GM19043 (cell line): ENCODE measurements around the gene PI3.
"Not testable (repeated sequence)": the region's sequence is repeated elsewhere in the genome, so short reads cannot be mapped to it uniquely, and the experiment has no call there.

Experiments used
- ATAC-seq: cut with Tn5 transposase; IDR thresholded peaks from one replicate; pipeline ENCODE4 v1.9.1; 2021; ENCODE audit warnings: low read depth; ENCODE audit not compliant: unreplicated experiment

Gene PI3, protein sequence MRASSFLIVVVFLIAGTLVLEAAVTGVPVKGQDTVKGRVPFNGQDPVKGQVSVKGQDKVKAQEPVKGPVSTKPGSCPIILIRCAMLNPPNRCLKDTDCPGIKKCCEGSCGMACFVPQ

DNA sequence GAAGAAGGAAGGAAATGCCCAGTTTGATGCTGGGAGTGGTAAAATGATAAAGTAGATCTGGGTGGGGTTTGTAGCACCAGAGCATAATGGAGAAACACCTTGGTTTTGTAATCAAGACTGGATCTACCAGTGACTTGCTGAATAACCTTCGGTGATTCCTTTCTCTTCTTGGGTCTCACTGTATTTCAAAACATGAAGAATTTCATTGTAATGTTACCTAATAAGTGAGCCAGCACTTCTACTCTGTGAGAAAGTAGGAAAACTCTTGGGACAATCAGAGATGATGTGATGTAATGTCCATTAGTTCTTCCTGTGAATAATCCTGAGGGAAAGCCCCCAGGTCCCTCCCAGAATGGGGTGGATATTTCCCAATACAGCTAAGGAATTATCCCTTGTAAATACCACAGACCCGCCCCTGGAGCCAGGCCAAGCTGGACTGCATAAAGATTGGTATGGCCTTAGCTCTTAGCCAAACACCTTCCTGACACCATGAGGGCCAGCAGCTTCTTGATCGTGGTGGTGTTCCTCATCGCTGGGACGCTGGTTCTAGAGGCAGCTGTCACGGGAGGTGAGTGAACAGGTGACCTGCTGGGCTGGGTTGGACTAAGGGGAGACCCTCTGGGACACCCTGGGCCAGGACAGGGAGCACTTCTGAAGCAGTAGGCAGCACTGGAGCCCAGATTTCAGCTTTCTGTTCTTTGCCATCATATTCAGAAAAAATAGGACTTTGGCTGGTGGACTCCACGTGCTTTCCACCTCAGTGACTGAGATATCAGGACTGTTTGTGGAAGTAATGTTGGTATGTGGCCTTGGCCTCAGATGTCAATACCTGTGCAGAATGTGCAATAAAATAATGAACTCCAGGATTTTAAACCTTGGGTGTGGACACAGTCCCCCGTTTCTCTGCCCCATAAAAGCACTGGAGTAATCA is at the start of gene PI3:
TSS of gene PI3 (plus strand) at position 469 of the 931 bp plus-strand sequence. CDS start at position 490, 21 bp downstream.
- no peak for ATAC-seq

DNA sequence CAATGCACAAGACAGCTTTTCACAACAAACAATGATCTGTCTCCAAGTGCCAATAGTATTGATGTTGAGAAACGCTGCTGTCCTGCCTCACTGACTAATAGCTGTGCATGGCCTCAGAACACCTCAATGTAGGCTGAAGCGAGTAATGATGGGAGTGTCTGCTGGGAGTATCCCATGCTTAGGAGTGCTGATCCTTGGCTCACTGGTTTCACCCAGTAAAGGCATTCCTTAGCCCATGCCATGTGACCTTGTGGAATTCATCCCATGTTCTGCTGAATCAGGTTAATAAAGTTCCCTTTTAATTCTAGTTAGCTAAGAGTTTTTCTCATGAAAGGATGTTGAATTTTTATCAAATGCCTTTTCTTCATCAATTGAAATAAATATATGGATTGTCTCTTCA is 46.6 kb upstream of the PI3 start:
- no peak for ATAC-seq

DNA sequence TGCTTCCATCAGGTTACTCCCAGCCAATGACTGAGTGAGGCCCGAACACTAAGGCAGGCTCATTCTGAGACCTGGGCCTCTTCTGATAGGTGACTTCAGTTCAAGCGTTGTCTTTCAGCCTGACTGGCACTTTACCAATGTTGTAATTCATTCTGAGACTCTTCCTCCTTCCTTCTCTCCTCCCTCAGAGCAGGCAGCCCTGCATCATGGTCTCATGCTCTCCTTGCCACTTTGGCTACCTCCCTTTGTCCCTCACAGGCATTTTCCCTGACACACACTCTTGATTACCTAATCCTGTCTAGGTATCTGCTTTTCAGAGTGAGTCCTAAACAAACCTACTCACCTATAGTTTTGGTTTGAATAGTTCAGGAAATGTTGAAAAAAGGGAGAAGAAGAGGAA is 37.8 kb upstream of the PI3 start:
- ATAC-seq: no peak

DNA sequence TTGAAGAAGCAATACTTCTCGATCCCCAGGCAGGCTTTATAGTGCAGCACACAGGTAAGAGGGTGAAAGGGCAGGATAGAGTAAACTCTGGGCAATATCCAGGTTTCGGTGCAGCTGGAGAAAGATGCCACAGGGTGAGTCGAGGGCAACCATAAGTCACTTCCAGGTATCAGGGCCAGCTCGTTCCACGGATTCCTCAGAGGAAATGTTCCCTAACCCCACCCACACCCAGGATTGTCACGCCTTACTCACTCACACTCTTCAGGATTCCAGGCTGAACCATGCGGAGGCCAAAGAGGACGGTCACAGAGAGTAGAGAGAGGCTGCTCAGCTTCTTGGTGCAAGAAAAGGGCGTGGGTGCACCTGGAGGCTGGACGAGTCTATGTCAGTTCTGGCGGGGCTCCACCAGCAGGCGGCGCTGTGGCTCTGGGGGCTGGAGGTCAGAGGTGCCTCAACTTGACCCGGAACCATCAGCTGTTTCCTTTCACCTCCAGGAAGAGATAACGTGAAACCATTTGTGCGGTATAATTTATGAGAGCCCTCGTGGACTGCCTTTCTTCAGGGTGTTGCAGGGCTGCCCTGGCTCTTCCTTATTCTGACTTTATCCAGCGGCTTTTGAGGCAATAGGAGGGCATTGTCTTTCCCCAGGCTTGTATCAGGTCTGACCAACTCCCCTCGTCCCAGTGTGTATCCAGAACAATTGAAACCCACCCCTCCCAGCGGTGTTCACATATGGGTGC is 36.0 kb upstream of the PI3 start:
- ATAC-seq: no peak

DNA sequence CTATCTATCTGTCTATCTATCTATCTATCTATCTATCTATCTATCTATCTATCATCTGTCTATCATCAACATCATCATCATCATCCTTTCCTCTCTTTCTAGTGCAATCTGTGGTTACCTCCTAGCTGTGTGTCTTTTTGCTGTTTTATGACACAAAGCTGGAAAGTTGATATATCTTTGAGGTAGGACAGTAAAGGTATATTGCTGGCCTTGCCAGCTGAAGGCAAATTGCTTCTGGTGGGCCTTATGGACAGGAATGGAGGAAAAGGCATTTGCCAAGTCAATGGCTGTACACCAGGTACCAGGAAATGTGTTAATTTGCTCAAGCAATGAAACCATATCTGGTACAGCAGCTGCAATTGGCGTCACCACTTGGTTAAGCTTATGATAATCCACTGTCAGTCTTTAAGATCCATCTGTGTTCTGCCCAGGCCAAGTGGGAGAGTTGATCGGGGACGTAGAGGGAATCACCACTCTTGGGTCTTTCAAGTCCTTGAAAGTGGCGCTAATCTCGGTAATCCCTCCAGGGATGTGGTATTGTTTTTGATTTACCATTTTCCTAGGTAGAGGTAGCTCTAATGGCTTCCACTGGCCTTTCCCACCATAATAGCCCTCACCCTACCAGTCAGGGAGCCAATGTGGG is 34.8 kb upstream of the PI3 start:
- not testable (repeated sequence) for ATAC-seq

DNA sequence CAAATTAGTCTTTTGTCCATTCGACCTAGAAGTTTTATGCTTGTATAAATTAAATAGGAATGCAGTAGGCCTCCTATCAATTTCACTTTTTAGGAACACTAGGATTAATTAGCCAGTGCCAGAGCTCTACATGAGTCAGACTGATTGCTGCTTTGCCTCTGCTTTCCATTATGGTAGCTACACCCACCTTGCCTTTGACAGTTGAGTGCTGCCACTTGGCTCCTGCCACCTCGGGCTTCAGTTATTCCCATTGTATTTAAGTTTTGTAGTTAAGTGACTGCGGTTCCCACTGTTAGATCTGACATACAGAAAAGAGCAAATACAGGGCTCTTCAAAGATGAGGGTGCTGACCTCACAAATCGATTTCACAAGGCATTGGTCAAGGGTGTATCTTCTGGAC is 33.9 kb upstream of the PI3 start:
- no peak for ATAC-seq

DNA sequence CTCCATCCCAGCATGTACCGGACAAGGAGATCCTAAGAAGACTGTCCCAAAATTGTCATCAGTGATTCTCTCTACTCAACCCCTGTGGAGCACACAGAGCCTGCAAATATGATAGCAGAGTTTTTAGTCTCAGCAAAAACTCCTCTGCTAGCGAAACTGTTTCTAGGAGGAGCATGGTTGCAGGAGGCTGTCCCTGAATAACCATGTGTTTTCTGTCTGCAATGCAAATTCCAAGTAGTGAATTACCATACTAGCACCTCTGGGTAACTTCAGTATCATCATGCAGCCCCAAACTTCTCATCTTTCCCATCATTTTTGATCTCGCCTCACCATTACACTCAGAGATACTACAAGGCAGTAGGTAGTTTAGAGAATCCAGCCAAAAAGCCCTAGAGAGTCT is 25.6 kb upstream of the PI3 start:
- ATAC-seq: no peak

DNA sequence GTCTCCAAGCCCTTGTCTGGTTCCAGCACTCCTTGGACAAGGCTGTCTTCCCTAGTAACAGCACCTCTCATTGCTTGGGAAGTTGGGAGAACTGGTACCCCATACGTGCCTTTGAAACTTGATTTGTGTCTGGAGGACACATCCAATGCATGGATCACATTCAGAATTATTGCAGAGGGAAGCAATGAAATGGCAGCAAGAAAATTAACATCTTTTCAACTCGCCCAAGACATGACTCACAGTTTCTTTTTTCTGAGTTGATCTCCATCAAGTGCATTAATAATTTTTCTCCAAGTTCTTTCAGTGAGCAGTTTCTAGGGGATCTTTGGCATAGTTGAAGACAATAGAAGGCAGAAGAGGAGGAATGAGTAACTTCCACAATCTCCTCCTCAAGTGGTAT is 22.3 kb upstream of the PI3 start:
- ATAC-seq: no peak

DNA sequence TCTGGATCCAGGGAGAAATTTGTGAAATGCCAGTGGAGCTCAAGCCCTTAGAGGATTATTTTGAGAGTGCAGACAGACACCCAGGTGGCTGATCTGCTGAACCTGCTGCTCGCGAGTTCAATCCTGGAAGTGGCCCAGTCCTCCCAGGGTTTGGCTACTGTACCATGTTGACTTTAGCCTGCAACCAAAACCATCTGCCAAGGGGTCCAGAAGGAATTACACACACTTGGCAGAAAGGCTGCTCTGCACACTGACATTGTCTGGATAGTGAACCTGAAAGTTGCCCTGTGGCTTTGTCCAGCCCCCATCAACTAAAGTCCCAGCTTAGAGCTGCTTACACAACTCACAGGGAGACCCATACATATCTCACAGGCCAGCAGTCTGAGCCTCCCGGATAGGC is 21.6 kb upstream of the PI3 start:
- ATAC-seq: no peak

DNA sequence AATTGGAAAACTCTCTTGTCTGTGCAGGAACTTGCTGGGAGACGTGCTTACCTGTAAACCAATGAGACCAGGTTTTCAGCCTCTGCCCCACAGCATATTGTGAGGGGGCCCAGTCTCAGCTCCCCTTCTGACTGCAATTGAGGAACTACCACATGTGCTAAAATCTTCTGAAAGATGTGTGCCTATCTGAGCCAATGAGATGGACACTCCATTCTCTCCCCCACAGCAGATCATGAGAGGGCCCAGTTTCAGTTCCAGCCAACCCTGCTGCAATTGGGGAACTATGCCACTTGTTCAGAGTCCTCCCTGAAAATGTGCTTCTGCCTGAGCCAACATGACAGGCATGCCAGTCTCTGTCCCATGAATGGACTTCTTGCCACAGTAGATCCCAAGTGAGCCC is 20.9 kb upstream of the PI3 start:
- ATAC-seq: no peak

DNA sequence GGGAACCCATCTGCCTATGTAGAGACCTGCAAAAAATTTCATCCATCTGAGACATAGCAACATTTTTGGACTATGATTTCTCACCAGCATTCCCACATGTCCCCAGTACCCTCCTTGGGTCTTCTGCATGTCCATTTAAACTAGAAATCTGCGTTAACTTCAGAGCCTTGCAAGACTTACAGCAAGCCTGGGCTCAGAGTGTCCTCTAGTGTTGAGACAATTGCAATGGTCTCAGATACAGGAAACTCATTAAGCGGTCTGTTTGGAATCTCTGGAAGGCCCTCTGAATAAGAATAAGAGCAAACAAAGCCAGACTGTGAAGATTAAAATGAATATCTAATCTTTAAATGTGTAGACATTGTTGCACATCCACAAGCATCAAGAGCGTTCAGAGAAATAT is 20.5 kb upstream of the PI3 start:
- no peak for ATAC-seq

DNA sequence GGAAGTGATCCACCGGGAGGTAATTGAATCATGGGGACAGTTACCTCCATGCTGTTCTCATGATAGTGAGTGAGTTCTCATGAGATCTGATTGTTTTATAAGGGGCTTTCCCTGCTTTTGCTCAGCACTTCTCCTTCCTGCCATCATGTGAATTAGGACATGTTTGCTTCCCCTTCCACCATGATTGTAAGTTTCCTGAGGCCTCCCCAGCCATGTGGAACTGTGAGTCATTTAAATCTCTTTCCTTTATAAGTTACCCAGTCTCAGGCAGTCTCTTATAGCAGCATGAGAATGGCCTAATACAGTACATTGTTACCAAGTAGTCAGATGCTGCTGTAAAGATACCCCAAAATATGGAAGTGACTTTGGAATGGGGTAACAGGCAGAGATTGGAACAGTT is 19.9 kb upstream of the PI3 start:
- not testable (repeated sequence) for ATAC-seq

DNA sequence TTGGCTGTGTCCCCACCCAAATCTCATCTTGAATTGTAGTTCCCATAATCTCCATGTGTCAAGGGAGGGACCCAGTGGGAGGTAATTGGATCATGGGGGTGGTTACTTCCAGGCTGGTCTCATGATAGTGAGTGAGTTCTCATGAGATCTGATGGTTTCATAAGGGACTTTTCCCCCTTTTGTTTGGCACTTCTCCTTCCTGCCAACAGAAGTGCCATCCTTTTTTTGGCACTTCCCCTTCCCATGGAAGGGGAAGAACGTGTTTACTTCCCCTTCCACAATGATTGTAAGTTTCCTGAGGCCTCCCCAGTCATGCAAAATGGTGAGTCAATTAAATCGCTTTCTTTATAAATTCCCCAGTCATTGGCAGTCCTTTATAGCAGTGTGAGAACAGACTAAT is 18.0 kb upstream of the PI3 start:
- ATAC-seq: no peak

DNA sequence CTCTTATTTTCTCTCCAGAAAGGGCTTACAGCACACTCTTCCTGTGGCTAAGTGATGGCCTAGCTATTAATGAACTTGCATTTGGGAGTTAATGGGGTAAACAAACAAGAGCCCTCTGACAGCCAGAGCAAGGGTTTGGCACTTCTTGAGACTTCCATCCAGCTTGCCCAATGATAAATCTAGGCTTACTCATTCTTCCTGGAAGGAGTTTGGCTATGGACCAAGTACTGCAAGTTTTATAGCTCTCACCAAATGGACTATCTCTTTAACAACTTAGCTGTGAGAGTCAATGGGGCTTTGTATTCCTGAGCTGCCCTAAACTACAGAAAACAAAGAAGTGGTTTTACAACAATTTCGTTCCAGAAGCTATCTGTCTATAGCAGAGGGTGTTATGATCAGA is 16.7 kb upstream of the PI3 start:
- ATAC-seq: no peak

DNA sequence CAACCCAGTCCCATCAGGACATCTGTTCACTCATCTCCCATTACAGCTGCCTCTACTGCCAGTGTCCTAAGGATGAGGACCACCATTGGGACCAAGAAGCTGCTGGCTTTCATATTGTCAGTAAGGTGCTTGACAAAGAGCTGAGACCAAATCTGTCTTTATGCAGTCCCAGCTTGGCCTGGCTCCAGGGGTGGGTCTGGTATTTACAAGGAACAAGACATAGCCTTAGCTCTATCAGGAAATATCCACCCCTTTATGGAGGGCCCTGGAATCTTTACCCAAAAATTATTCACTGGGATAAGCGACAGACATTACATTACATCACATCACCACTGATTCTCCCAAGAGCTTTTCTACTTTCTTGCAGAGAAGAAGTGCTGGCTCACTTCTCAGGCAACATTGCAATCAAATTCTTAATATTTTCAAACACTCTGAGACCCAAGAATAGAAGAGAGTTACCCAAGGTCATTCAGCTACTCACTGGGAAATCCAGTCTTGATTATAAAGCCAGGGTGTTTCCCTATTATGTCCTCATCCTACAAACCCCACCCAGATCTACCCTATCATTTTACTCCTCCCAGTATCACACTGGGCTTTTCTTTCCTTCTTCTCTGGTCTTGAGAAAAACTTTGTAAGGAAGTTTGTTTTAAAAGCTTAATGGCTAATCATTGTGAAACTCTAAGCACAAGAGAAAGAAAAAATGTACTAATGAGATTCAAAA is 11.5 kb upstream of the PI3 start:
- no peak for ATAC-seq

DNA sequence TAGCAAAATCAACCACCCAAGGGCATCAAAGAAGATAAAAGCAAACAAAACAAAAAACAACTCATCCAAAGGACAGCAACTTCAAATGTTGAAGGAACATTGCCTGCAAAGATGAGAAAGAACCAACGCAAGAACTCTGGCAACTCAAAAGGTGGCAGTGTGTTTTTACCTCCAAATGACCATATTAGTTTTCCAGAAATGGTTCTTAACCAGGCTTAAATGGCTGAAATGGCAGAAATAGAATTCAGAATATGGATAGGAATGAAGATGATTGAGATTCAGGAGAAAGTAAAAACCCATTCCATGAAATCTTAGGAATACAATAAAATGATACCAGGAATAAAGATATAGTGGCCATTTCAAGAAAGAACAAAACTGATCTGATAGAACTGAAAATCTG is 9.8 kb upstream of the PI3 start:
- ATAC-seq: no peak

DNA sequence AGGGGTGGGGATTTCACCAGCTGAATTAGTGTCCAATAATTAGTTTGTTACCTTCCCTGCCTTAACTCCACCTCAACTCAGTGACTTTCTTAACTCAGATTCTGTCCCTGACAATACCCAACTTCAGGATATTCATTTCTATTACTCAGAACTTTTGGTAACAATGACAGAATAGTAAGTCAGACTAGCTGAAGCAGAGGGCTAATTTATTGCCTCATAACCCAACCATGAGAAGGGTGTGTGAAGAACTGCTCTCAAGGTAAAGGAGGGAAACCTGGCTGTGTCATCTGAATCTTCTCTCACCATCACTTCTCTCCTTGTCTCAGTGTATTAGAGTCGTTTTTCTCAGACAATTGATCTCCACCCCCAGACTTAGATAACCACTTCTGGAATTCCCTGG is 1.2 kb upstream of the PI3 start:
- no peak for ATAC-seq

DNA sequence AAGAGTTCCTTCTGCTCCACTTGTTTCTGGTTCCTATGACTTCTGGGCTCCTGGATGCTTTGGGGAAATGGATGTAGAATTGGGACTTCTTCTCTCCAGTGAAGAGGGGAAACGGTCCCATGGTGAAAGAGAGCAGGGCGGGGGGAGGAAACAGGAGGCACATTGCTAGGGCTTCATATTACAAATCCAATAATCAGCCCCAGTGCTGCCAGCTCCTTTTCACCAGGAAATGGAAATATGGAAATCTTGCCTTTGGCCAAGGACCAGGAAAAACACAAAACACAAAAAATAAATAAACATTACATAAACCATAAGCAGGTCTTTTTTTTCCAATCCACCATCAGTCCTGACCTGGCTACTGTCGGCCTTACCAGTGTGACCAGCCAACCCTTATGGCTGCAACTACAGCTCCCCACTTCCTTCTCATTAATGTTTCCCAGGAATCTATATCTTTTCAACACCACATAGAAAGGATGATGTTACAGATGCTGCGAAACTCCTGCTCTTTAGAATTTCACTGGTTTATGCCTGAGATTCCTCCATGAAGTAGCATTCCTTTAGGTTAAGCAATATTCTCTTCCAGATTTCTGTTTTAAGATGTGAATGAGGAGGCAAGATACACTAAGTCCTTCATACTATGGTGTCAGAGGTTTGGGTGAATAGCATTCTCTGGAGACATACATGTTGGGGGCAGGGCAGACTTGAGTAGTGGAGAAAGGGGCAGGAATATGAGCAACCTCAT is 2.0 kb downstream of the PI3 start:
- no peak for ATAC-seq

DNA sequence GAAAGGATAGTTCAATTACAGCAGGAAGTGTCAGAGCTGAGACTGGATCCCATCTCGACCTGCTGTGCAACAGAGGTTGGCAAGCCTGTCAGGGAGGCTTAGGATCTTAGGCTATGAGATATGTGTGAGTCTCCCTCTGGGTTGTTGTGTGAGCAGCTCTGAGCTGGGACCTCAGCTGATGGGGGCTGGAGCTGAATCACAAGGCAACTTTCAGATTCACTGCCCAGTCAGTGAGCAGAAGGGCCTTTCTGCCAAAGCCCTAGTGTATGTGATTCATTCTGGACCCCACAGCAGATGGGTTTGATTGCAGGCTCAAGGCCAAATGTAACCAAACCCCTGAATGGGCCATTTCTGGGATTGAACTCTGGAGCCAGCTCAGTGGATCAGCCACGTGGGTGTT is 4.5 kb downstream of the PI3 start:
- no peak for ATAC-seq

DNA sequence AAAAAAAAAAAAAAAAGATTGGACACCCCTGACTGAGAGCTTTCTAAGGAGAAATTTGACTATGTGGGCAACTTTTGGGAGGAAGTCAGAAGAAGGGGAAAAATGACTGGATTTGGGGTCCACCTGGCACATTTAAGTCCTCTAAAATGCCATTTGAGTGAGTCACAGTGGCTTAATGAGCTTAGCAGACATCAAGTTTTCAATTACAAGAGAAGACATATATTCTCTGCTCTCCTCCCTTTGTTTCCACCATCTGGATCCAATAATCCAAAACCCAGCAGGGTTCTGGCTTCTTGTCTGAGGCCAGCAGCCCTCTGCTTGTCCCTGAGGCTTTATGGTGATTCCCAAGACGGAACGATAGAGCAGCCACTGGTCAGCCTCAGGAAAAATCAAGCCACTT is 6.9 kb downstream of the PI3 start:
- ATAC-seq: no peak
